ENCODE results near the gene GABARAP. TPM values are rescaled to one million over a fixed set of nuclear protein-coding genes. Genes with fewer than 3 reads are reported as not detected.

Gene GABARAP
- total and polyA plus RNA-seq, 2 donors (not counting 1 experiment from before 2014, with no cell fraction given): 323 to 371 TPM

- Mint-ChIP-seq H3K27ac (peak within 1 kb of the TSS; percentile 99), H3K4me1 (peaks cover 44% of the 10 kb centered on the region), H3K4me3 (peak within 1 kb of the TSS; percentile 97), H3K9me3 (ENCODE audit: insufficient read depth) (no peaks in the 10 kb centered on the region), H3K27me3 (no peaks in the 10 kb centered on the region)
- intact Hi-C loops (cut with micrococcal nuclease): loop anchor here (1.0 kb wide), 4 partner anchors 15 to 95 kb away; partner anchors contain the start of genes ACADVL, DLG4 and NEURL4
- Histone ChIP-seq H4K20me1 (ENCODE audit: control insufficient read depth, insufficient read depth, low read length, poor library complexity, severe bottlenecking) (peaks cover 15% of the 10 kb centered on the region), H3K36me3 (replicated peaks in 1 of 2; ENCODE audit: control extremely low read depth in 1 of 2, control insufficient read depth in 1 of 2, extremely low read depth in 1 of 2, insufficient read depth in 2 of 2, low read length in 1 of 2) (peaks cover 0 to 25% of the 10 kb centered on the region in 2 experiments), H3K9me3 (ENCODE audit: control extremely low read depth in 1 of 3, control insufficient read depth in 2 of 3, insufficient read depth in 1 of 3, low read length in 2 of 3) (no peaks in the 10 kb centered on the region), H3K27ac (ENCODE audit: low read length in 2 of 2) (peak within 1 kb of the TSS; percentile 68 to 88), H3K4me1 (ENCODE audit: control insufficient read depth in 2 of 2, insufficient read depth in 2 of 2, low read length in 2 of 2) (peaks cover 31 to 42% of the 10 kb centered on the region in 2 donors), H2AFZ (ENCODE audit: insufficient read depth, low read depth, low read length, poor library complexity, severe bottlenecking) (peak within 1 kb of the TSS; percentile 94), H3K27me3 (replicated peaks in 1 of 4; ENCODE audit: control extremely low read depth in 1 of 4, control insufficient read depth in 3 of 4, insufficient read depth in 4 of 4, low read length in 3 of 4) (no peaks in the 10 kb centered on the region), H3K79me2 (ENCODE audit: control insufficient read depth, insufficient read depth, low read length) (peaks cover 68% of the 10 kb centered on the region), H3K9ac (ENCODE audit: low read length) (peak within 1 kb of the TSS; percentile 78), H3K4me2 (replicated peaks; ENCODE audit: low read depth, low read length, poor library complexity, severe bottlenecking) (peak within 1 kb of the TSS; percentile 96), H3K4me3 (ENCODE audit: control extremely low read depth in 1 of 5, extremely low read depth in 1 of 5, insufficient read depth in 1 of 5, low read depth in 2 of 5, low read length in 4 of 5) (peak within 1 kb of the TSS; percentile 80 to 96 (median 92))
- peak; percentile 97 for DNase-seq
- CTCF ChIA-PET: interaction anchor here (0.6 to 1.7 kb wide), 5 partner anchors 8 to 320 kb away, joined by 3 to 15 read pairs (median 3); partner anchors contain the start of genes ACADVL and DLG4
- no peak for TF ChIP-seq EZH2 (IDR thresholded peaks at IDR 0.05; ENCODE audit: borderline replicate concordance, insufficient read depth, low read depth, low read length, poor library complexity, severe bottlenecking)
- TF ChIP-seq CTCF (IDR thresholded peaks at IDR 0.05): no peak
- WGBS (ENCODE audit: insufficient coverage): under 1% methylated on average over 63 of the region's 72 CpGs
- POLR2A ChIA-PET: interaction anchor here (0.6 to 13.1 kb wide), 12 partner anchors 9 to 1013 kb away, joined by 3 to 157 read pairs (median 4); partner anchors contain the start of genes ACADVL, ACAP1, DLG4 and GABARAP
- ATAC-seq (ENCODE audit: low read depth): peak; percentile 50
Measured at GRCh38 chr17:7234083-7234951, 7.9 kb downstream of the GABARAP start, which contains the start of gene DVL2. Gene DVL2 (minus strand): TSS chr17:7234517. CDS start chr17:7234262, 255 bp downstream.

All from B cell (primary cell).